SK-MEL-5 (cell line): ENCODE results near the gene GAS2. TPM values are rescaled to one million over a fixed set of nuclear protein-coding genes. Genes with fewer than 3 reads are reported as not detected.

Experiments used
- DNase-seq: peaks from one replicate; pipeline ENCODE4 v3.0.0-alpha.2; 2016; ENCODE audit warnings: low read depth, low spot score
- in situ Hi-C: cut with HindIII; loops from 2 replicates; pipeline ENCODE4 v1.10.0; 2016; ENCODE audit warnings: low sequenced_read_pairs, high pct_unique_total_duplicates, low pct_unique_long_range_greater_than_20kb
- total RNA-seq: library from RNA; depleted of rRNA; stranded (reverse); fragments of >200 nt; shearing (Covaris generic); gene quantifications from 2 replicates; pipeline ENCODE4 v1.2.3, GENCODE V29; 2014

The GAS2 gene
- total RNA-seq, 1 experiment from 2014 or later = 8.5 TPM

- in situ Hi-C loops = no loop called here
Measured at GRCh38 chr11:22761066-22761465, 94.7 kb downstream of the GAS2 start.

GRCh38 chr11:22763166-22763565 lies 96.8 kb downstream of the GAS2 start:
- DNase-seq = no peak
- in situ Hi-C loops = no loop called here

More at GRCh38 chr11:22761066-22761465, 94.7 kb downstream of the GAS2 start:
- DNase-seq = no peak

GRCh38 chr11:22764735-22765134 lies 98.3 kb downstream of the GAS2 start:
- no peak for DNase-seq
- in situ Hi-C loops = no loop called here

GRCh38 chr11:22768281-22768680 lies 101.9 kb downstream of the GAS2 start:
- no peak for DNase-seq
- in situ Hi-C loops = no loop called here

- in situ Hi-C loops = no loop called here
Measured at GRCh38 chr11:22769081-22769480, 102.7 kb downstream of the GAS2 start.

GRCh38 chr11:22774716-22775115 lies 108.3 kb downstream of the GAS2 start:
- DNase-seq = no peak

More at GRCh38 chr11:22769081-22769480, 102.7 kb downstream of the GAS2 start:
- DNase-seq = no peak

GRCh38 chr11:22775248-22775647 lies 108.8 kb downstream of the GAS2 start:
- in situ Hi-C loops = loop anchor here (25.0 kb wide), 1 partner anchor 213 kb away; no protein-coding TSS in a partner anchor

More at GRCh38 chr11:22774716-22775115, 108.3 kb downstream of the GAS2 start:
- in situ Hi-C loops = loop anchor here (25.0 kb wide), 1 partner anchor 212 kb away; no protein-coding TSS in a partner anchor

GRCh38 chr11:22778642-22779041 lies 112.2 kb downstream of the GAS2 start:
- in situ Hi-C loops = loop anchor here (25.0 kb wide), 1 partner anchor 216 kb away; no protein-coding TSS in a partner anchor
- DNase-seq = peak; percentile 80

More at GRCh38 chr11:22775248-22775647, 108.8 kb downstream of the GAS2 start:
- no peak for DNase-seq

GRCh38 chr11:22779850-22780249 lies 113.4 kb downstream of the GAS2 start:
- in situ Hi-C loops = loop anchor here (25.0 kb wide), 1 partner anchor 218 kb away; no protein-coding TSS in a partner anchor
- DNase-seq = no peak

GRCh38 chr11:22780952-22781593 lies 114.7 kb downstream of the GAS2 start:
- in situ Hi-C loops = loop anchor here (25.0 kb wide), 1 partner anchor 219 kb away; no protein-coding TSS in a partner anchor
- no peak for DNase-seq

GRCh38 chr11:22785251-22785650 lies 118.8 kb downstream of the GAS2 start:
- in situ Hi-C loops = loop anchor here (25.0 kb wide), 1 partner anchor 223 kb away; no protein-coding TSS in a partner anchor
- DNase-seq = no peak

- in situ Hi-C loops = loop anchor here (25.0 kb wide), 1 partner anchor 224 kb away; no protein-coding TSS in a partner anchor
- DNase-seq = no peak
Measured at GRCh38 chr11:22786475-22786874, 120.1 kb downstream of the GAS2 start.

GRCh38 chr11:22787055-22787454 lies 120.6 kb downstream of the GAS2 start:
- no peak for DNase-seq
- in situ Hi-C loops = loop anchor here (25.0 kb wide), 1 partner anchor 225 kb away; no protein-coding TSS in a partner anchor

- in situ Hi-C loops = loop anchor here (25.0 kb wide), 1 partner anchor 225 kb away; no protein-coding TSS in a partner anchor
- DNase-seq = peak; percentile 73
Measured at GRCh38 chr11:22787551-22788162, 121.2 kb downstream of the GAS2 start.

GRCh38 chr11:22792497-22792896 lies 126.1 kb downstream of the GAS2 start:
- in situ Hi-C loops = loop anchor here (25.0 kb wide), 1 partner anchor 230 kb away; no protein-coding TSS in a partner anchor
- DNase-seq = peak; percentile 97

- in situ Hi-C loops = loop anchor here (25.0 kb wide), 1 partner anchor 234 kb away; no protein-coding TSS in a partner anchor
- no peak for DNase-seq
Measured at GRCh38 chr11:22795914-22796313, 129.5 kb downstream of the GAS2 start.

- no peak for DNase-seq
- in situ Hi-C loops = loop anchor here (25.0 kb wide), 1 partner anchor 235 kb away; no protein-coding TSS in a partner anchor
Measured at GRCh38 chr11:22797047-22797446, 130.6 kb downstream of the GAS2 start.

- in situ Hi-C loops = loop anchor here (25.0 kb wide), 1 partner anchor 237 kb away; no protein-coding TSS in a partner anchor
Measured at GRCh38 chr11:22798901-22799300, 132.5 kb downstream of the GAS2 start.

More at GRCh38 chr11:22798901-22799300, 132.5 kb downstream of the GAS2 start:
- DNase-seq = no peak
